CD4-positive, alpha-beta T cell (primary cell): Measurements from ENCODE around the gene BCL11B. TPM values are rescaled to one million over a fixed set of nuclear protein-coding genes. Genes with fewer than 3 reads are reported as not detected.

ENCODE experiments used
- ATAC-seq: fragments of 200-7000 bp; cut with Tn5 transposase; one replicate; pipeline ENCODE4 v1.10.0; 2022; ENCODE audit warnings: mild to moderate bottlenecking; ENCODE audit not compliant: poor library complexity
- CTCF ChIA-PET: fragments of 350-600 bp; sonication (Branson Sonifier 250); formaldehyde crosslinking; loops from one replicate; lab custom pipeline; 2021; ENCODE audit warnings: antibody characterized with exemption, inconsistent platforms; lab: Charles Lee
- POLR2A ChIA-PET: fragments of 350-600 bp; sonication (Branson Sonifier 250); formaldehyde crosslinking; loops from one replicate; lab custom pipeline; 2021; ENCODE audit warnings: antibody characterized with exemption, inconsistent platforms; lab: Charles Lee
- DNase-seq, 14 experiments: peaks; one replicate each; pipeline ENCODE4 v3.0.0-alpha.2; 2013 to 2020; ENCODE audit warnings: mixed read lengths in 2 of 14
- H3K27ac ChIP-seq, 2 donors: one replicate each; pipeline versions ENCODE4 v1.5.1 to v1.7.0; 2013; ENCODE audit warnings: low read length in 2 of 2, low read depth in 1 of 2, mild to moderate bottlenecking in 1 of 2
- H3K27me3 ChIP-seq, 2 experiments: 1 replicate in 1 of 2; 2 replicates in 1 of 2; pipeline versions ENCODE4 v1.6.1 to v1.7.0; 2013; ENCODE audit warnings: low read length in 2 of 2, control low read depth in 1 of 2, mild to moderate bottlenecking in 1 of 2, moderate library complexity in 1 of 2; ENCODE audit not compliant: insufficient read depth in 2 of 2, control insufficient read depth in 1 of 2
- H3K36me3 ChIP-seq: one replicate; pipeline ENCODE4 v1.6.1; 2013; ENCODE audit warnings: low read length, control low read depth; ENCODE audit not compliant: insufficient read depth
- H3K4me1 ChIP-seq: one replicate; pipeline ENCODE4 v1.6.1; 2013; ENCODE audit warnings: low read length, control low read depth; ENCODE audit not compliant: insufficient read depth
- H3K4me3 ChIP-seq: one replicate; pipeline ENCODE4 v1.5.1; 2013; ENCODE audit warnings: mild to moderate bottlenecking, low read length, moderate library complexity
- H3K9me3 ChIP-seq, 2 experiments: 1 replicate in 1 of 2; 2 replicates in 1 of 2; pipeline versions ENCODE4 v1.6.1 to v1.7.0; 2013; ENCODE audit warnings: low read length in 2 of 2, mild to moderate bottlenecking in 2 of 2, control low read depth in 1 of 2, moderate library complexity in 1 of 2; ENCODE audit not compliant: control insufficient read depth in 1 of 2, insufficient read depth in 1 of 2
- H3K27ac Mint-ChIP-seq: one replicate; pipeline ENCODE4 v1.8.0; 2020; ENCODE audit warnings: mixed read lengths
- H3K27me3 Mint-ChIP-seq: one replicate; pipeline ENCODE4 v1.8.0; 2021; ENCODE audit warnings: mixed read lengths
- H3K36me3 Mint-ChIP-seq: one replicate; pipeline ENCODE4 v1.8.0; 2021; ENCODE audit warnings: low read depth, mixed read lengths
- H3K4me1 Mint-ChIP-seq: one replicate; pipeline ENCODE4 v1.8.0; 2021; ENCODE audit warnings: low read depth, mixed read lengths
- H3K4me3 Mint-ChIP-seq: one replicate; pipeline ENCODE4 v1.8.0; 2020; ENCODE audit warnings: mild to moderate bottlenecking, mixed read lengths
- H3K9me3 Mint-ChIP-seq: one replicate; pipeline ENCODE4 v1.8.0; 2020; ENCODE audit warnings: mixed read lengths
- intact Hi-C, 2 experiments: fragments of 100-400 bp; cut with DNase I in 1 of 2; cut with micrococcal nuclease in 1 of 2; formaldehyde crosslinking; loops; one replicate each; pipeline versions ENCODE4 v1.15.1 to v1.9.0; 2023 to 2025; cut with DNase I, micrococcal nuclease
- total RNA-seq, 174 experiments: library from RNA in 2 of 174; stranded (reverse) in 2 of 174; gene quantifications; one replicate each; pipeline ENCODE4 v1.2.3 and lab custom pipeline; 2021 to 2026
- TF ChIP-seq, protein P1 (sequence below): fragments of 200-600 bp; IDR thresholded peaks from one replicate; pipeline ENCODE4 v1.8.0; 2022; ENCODE audit warnings: antibody characterized with exemption, mild to moderate bottlenecking

The BCL11B gene
- total RNA-seq, 2 experiments from 2014 or later = 244 to 254 TPM

DNA sequence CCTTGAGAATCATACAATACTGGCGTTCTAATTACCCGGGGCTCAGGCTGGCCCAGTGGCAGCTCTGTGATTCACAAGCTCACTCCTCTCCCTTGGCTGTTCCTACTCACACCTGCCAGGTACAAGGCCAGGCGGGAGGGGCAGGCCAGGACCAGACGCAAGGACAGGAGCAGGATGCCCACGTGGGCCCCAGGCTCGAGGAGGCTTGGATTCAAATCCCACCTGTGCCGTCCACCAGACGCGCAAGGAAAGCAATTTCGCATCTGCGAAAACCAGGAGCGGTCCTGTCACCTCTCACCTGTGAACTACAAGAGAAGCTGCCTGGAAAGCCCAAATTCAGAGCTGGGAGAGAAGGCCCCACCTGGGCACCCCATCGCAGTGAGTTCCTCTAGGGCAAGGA is 50.6 kb downstream of the BCL11B start:
- H3K27me3 Mint-ChIP-seq = no peaks in the 10 kb centered on the region
- peaks cover 96% of the 10 kb centered on the region for H3K4me1 Mint-ChIP-seq
- peaks cover 94% of the 10 kb centered on the region for H3K36me3 Mint-ChIP-seq
- peaks cover 96% of the 10 kb centered on the region for H3K4me1 ChIP-seq
- CTCF ChIA-PET = interaction anchor here (0.7 to 3.3 kb wide), 3 partner anchors 17 to 47 kb away, joined by 3 to 15 read pairs (median 5); no protein-coding TSS in a partner anchor
- POLR2A ChIA-PET = interaction anchor here (0.7 to 83.0 kb wide), 3 partner anchors 4 to 1017 kb away, joined by 3 to 4389 read pairs (median 4389); partner anchors contain the start of gene BCL11B
- H3K4me3 Mint-ChIP-seq = peak overlapping the region; percentile 65
- no peaks in the 10 kb centered on the region for H3K9me3 ChIP-seq
- DNase-seq (no peak), ATAC-seq (no peak)
- H3K27me3 ChIP-seq = no peaks in the 10 kb centered on the region
- TF ChIP-seq, protein P1, sequence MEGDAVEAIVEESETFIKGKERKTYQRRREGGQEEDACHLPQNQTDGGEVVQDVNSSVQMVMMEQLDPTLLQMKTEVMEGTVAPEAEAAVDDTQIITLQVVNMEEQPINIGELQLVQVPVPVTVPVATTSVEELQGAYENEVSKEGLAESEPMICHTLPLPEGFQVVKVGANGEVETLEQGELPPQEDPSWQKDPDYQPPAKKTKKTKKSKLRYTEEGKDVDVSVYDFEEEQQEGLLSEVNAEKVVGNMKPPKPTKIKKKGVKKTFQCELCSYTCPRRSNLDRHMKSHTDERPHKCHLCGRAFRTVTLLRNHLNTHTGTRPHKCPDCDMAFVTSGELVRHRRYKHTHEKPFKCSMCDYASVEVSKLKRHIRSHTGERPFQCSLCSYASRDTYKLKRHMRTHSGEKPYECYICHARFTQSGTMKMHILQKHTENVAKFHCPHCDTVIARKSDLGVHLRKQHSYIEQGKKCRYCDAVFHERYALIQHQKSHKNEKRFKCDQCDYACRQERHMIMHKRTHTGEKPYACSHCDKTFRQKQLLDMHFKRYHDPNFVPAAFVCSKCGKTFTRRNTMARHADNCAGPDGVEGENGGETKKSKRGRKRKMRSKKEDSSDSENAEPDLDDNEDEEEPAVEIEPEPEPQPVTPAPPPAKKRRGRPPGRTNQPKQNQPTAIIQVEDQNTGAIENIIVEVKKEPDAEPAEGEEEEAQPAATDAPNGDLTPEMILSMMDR = no peak
- H3K27ac Mint-ChIP-seq = peak overlapping the region; percentile 95
- peaks cover 87% of the 10 kb centered on the region for H3K36me3 ChIP-seq
- intact Hi-C loops = no loop called here
- H3K27ac ChIP-seq = peak overlapping the region; percentile 28 to 60
- no peaks in the 10 kb centered on the region for H3K9me3 Mint-ChIP-seq
- no peak overlapping the region for H3K4me3 ChIP-seq

DNA sequence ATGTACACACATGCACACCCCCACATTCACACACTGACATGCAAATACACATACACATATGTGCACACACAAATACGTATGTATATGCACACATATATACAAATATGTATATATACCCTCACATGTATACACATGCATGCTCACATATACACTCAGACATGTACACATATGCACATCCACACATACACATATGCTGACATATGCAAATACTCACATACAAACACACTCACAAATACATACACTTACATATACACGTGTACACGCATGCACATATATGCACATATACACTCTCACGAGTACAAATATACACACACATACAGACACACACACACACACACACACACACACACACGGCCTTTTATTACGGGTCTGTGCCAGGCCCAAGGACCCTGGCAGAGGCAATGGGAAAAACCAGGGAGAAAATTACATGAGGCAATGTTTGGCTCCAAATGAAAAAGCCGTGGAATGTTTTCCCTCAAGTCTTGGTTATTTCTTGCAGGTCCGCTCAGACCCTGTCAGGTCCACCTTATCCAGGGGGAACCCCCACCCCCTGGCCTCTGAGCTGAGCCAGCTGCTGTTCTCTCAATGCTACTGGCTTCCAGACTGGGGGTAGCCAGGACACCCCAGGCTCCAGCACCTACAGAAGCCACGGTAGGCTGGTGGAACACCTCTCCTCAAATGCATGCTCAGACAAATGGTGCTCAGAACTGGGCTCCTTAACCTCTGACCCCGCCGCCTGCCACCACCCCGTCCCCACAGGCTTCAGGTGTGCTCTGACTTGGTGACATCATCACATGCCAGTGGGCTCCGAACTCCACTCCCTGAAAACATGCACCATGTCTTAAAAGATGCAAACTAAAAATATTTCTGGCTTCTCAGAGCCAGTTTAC is 54.7 kb downstream of the BCL11B start:
- Mint-ChIP-seq H3K27ac (peak overlapping the region; percentile 95), H3K4me3 (peak overlapping the region; percentile 84), H3K9me3 (no peaks in the 10 kb centered on the region), H3K36me3 (peaks cover 93% of the 10 kb centered on the region), H3K27me3 (no peaks in the 10 kb centered on the region), H3K4me1 (peaks cover 96% of the 10 kb centered on the region)
- Histone ChIP-seq H3K4me1 (peaks cover 99% of the 10 kb centered on the region), H3K27me3 (no peaks in the 10 kb centered on the region), H3K9me3 (no peaks in the 10 kb centered on the region), H3K4me3 (peak overlapping the region; percentile 39), H3K27ac (peak overlapping the region; percentile 56 to 71), H3K36me3 (peaks cover 69% of the 10 kb centered on the region)
- TF ChIP-seq, protein P1 = no peak
- intact Hi-C loops = no loop called here
- ChIA-PET CTCF (interaction anchor here (1.5 to 3.4 kb wide), 2 partner anchors 9 to 49 kb away, joined by 4 to 23 read pairs; no protein-coding TSS in a partner anchor), POLR2A (interaction anchor here (64.5 to 83.0 kb wide), 2 partner anchors 0 to 26 kb away, joined by 4389 read pairs; partner anchors contain the start of gene BCL11B)
- ATAC-seq = peak; percentile 16
- DNase-seq = no peak

DNA sequence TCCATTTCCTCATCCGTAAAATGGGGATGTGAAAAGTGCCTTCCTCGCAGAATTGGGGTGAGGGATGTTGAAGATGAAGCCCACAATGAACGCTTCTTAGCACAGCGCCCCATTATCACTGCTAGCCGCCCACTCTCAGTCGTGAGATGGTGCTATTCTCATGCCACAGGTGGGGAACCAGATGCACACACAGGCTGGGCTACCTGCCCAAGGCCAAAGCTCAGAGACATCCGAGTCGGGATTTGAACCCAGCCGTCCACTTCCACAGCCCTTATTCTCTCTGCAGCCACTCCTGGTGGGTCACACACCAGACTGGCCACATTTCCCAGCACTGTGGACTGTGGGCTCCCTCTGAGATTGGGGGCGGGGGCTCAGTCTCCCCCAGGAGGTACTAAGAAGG is 55.8 kb downstream of the BCL11B start:
- H3K4me3 Mint-ChIP-seq = peak overlapping the region; percentile 84
- TF ChIP-seq, protein P1 = no peak
- ChIA-PET CTCF (interaction anchor here (0.7 to 3.4 kb wide), 3 partner anchors 29 to 56 kb away, joined by 4 to 23 read pairs (median 8); partner anchors contain the start of gene BCL11B), POLR2A (interaction anchor here (1.3 to 83.0 kb wide), 5 partner anchors 2 to 1238 kb away, joined by 3 to 4389 read pairs (median 4); partner anchors contain the start of gene BCL11B)
- intact Hi-C loops = no loop called here
- H3K9me3 ChIP-seq = no peaks in the 10 kb centered on the region
- peak overlapping the region; percentile 95 for H3K27ac Mint-ChIP-seq
- H3K36me3 ChIP-seq = peaks cover 67% of the 10 kb centered on the region
- no peaks in the 10 kb centered on the region for H3K27me3 ChIP-seq
- H3K27ac ChIP-seq = peak overlapping the region; percentile 61 to 71
- H3K4me1 Mint-ChIP-seq = peaks cover 96% of the 10 kb centered on the region
- ATAC-seq (no peak), DNase-seq (no peak)
- H3K27me3 Mint-ChIP-seq = no peaks in the 10 kb centered on the region
- H3K4me3 ChIP-seq = peak overlapping the region; percentile 39
- peaks cover 99% of the 10 kb centered on the region for H3K4me1 ChIP-seq
- H3K36me3 Mint-ChIP-seq = peaks cover 93% of the 10 kb centered on the region
- H3K9me3 Mint-ChIP-seq = no peaks in the 10 kb centered on the region
